ENCODE measurements around the gene ZNF816.
A peak's percentile ranks its signal among the peaks of the same experiment; 100 is the strongest.

ZNF816 gene

GRCh38 chr19:52963247-52963618 lies 552 bp upstream of the ZNF816 start:
- ChIA-PET CTCF (interaction anchor here (1.5 kb wide), 1 partner anchor 138 kb away, joined by 4 read pairs; no protein-coding TSS in a partner anchor), POLR2A (interaction anchor here (0.7 kb wide), 1 partner anchor 1236 kb away, joined by 3 read pairs; no protein-coding TSS in a partner anchor)
- H3K4me3 ChIP-seq (ENCODE audit: low read depth, low read length) = peak overlapping the region; percentile 75
- TF ChIP-seq CTCF (IDR thresholded peaks at IDR 0.05; ENCODE audit: insufficient read depth, low read length, missing control alignments) = no peak
- no peak for DNase-seq (ENCODE audit: low read depth, low spot score)

- ChIA-PET POLR2A (no interaction called here), CTCF (no interaction called here)
- no peak for DNase-seq (ENCODE audit: low read depth, low spot score)
- peak overlapping the region; percentile 75 for H3K4me3 ChIP-seq (ENCODE audit: low read depth, low read length)
- no peak for TF ChIP-seq CTCF (IDR thresholded peaks at IDR 0.05; ENCODE audit: insufficient read depth, low read length, missing control alignments)
Measured at GRCh38 chr19:52961981-52962380, 700 bp downstream of the ZNF816 start.

GRCh38 chr19:52959613-52960295 lies 2.9 kb downstream of the ZNF816 start:
- POLR2A ChIA-PET = no interaction called here
- H3K4me3 ChIP-seq (ENCODE audit: low read depth, low read length) = no peak overlapping the region
- DNase-seq (ENCODE audit: low read depth, low spot score) = no peak
- TF ChIP-seq CTCF (IDR thresholded peaks at IDR 0.05; ENCODE audit: insufficient read depth, low read length, missing control alignments) = no peak
- CTCF ChIA-PET = interaction anchor here (1.1 kb wide), 1 partner anchor 34 kb away, joined by 3 read pairs; no protein-coding TSS in a partner anchor

- DNase-seq (ENCODE audit: low read depth, low spot score) = no peak
- TF ChIP-seq CTCF (IDR thresholded peaks at IDR 0.05; ENCODE audit: insufficient read depth, low read length, missing control alignments) = no peak
- CTCF ChIA-PET = no interaction called here
- H3K4me3 ChIP-seq (ENCODE audit: low read depth, low read length) = no peak overlapping the region
- POLR2A ChIA-PET = no interaction called here
Measured at GRCh38 chr19:52957591-52957990, 5.1 kb downstream of the ZNF816 start.

DNA sequence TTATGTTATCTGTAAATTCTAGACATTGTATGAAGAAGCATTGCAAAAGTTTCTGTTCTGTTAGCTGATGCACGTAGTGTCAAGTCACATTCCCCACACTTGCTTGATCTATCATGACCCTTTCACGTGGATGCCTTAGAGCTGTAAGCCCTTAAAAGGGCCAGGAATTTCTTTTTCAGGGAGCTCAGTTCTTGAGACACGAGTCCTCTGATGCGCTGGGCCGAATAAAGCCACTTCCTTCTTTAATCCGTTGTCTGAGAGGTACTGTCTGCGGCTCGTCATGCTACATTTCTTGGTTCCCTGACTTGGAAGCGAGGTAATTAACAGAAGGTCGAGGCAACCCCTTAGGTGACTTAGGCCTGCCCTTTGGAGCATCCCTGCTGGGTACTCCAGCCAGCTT lies 5.8 kb downstream of the ZNF816 start:
- ChIA-PET CTCF (no interaction called here), POLR2A (no interaction called here)
- no peak overlapping the region for H3K4me3 ChIP-seq (ENCODE audit: low read depth, low read length)
- TF ChIP-seq CTCF (IDR thresholded peaks at IDR 0.05; ENCODE audit: insufficient read depth, low read length, missing control alignments) = no peak
- DNase-seq (ENCODE audit: low read depth, low spot score) = no peak

DNA sequence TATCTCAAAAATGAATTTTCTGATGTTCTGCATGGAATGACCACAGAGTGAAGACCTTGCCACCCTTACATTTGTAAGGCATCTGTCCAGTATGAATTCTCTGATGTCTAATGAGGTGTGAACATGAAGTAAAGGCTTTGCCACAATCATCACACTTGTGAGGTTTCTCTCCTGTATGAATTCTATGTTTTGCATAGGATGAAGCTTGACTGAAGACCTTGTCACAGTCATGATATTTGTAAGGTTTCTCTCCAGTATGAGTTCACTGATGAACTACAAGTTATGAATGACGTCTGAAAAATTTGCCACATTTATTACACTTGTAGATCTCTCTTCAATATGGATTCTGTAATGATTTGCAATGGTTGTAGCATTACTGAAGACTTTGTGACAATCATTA lies 13.3 kb downstream of the ZNF816 start:
- no peak for DNase-seq (ENCODE audit: low read depth, low spot score)
- POLR2A ChIA-PET = no interaction called here
- CTCF ChIA-PET = no interaction called here
- no peak for TF ChIP-seq CTCF (IDR thresholded peaks at IDR 0.05; ENCODE audit: insufficient read depth, low read length, missing control alignments)
- no peak overlapping the region for H3K4me3 ChIP-seq (ENCODE audit: low read depth, low read length)

Data from AG04449 (cell line).